ENCODE results near the gene PCDH8.
A peak's percentile ranks its signal among the peaks of the same experiment; 100 is the strongest.

The PCDH8 gene

GRCh38 chr13:52869621-52870020 is 21.2 kb upstream of the PCDH8 start:
- no peak for TF ChIP-seq GATA2 (IDR thresholded peaks at IDR 0.05; ENCODE audit: low read depth, low read length)
- no peak for TF ChIP-seq GATA3 (IDR thresholded peaks at IDR 0.05; ENCODE audit: low read depth, low read length)

- TF ChIP-seq GATA3 (IDR thresholded peaks at IDR 0.05; ENCODE audit: low read depth, low read length) = no peak
- no peak for TF ChIP-seq GATA2 (IDR thresholded peaks at IDR 0.05; ENCODE audit: low read depth, low read length)
These were observed 20.6 kb upstream of the PCDH8 start for GRCh38 chr13:52869050-52869449.

GRCh38 chr13:52868190-52868589 is 19.8 kb upstream of the PCDH8 start:
- TF ChIP-seq GATA3 (IDR thresholded peaks at IDR 0.05; ENCODE audit: low read depth, low read length) = no peak
- no peak for TF ChIP-seq GATA2 (IDR thresholded peaks at IDR 0.05; ENCODE audit: low read depth, low read length)

GRCh38 chr13:52864941-52865340 is 16.5 kb upstream of the PCDH8 start:
- TF ChIP-seq GATA3 (IDR thresholded peaks at IDR 0.05; ENCODE audit: low read depth, low read length) = no peak
- TF ChIP-seq GATA2 (IDR thresholded peaks at IDR 0.05; ENCODE audit: low read depth, low read length) = no peak

- TF ChIP-seq GATA2 (IDR thresholded peaks at IDR 0.05; ENCODE audit: low read depth, low read length) (no peak), GATA3 (IDR thresholded peaks at IDR 0.05; ENCODE audit: low read depth, low read length) (no peak)
These were observed 14.1 kb upstream of the PCDH8 start for GRCh38 chr13:52862358-52863206.

GRCh38 chr13:52852444-52852843 is 4.0 kb upstream of the PCDH8 start:
- peak; percentile 89 for TF ChIP-seq GATA2 (IDR thresholded peaks at IDR 0.05; ENCODE audit: low read depth, low read length)
- TF ChIP-seq GATA3 (IDR thresholded peaks at IDR 0.05; ENCODE audit: low read depth, low read length) = peak; percentile 58

- TF ChIP-seq GATA2 (IDR thresholded peaks at IDR 0.05; ENCODE audit: low read depth, low read length) (no peak), GATA3 (IDR thresholded peaks at IDR 0.05; ENCODE audit: low read depth, low read length) (no peak)
These were observed 2.9 kb upstream of the PCDH8 start for GRCh38 chr13:52851137-52851962.

- no peak for TF ChIP-seq GATA3 (IDR thresholded peaks at IDR 0.05; ENCODE audit: low read depth, low read length)
- TF ChIP-seq GATA2 (IDR thresholded peaks at IDR 0.05; ENCODE audit: low read depth, low read length) = no peak
These were observed 2.1 kb upstream of the PCDH8 start for GRCh38 chr13:52850396-52851136.

- TF ChIP-seq GATA2 (IDR thresholded peaks at IDR 0.05; ENCODE audit: low read depth, low read length) (no peak), GATA3 (IDR thresholded peaks at IDR 0.05; ENCODE audit: low read depth, low read length) (no peak)
These were observed 1.6 kb upstream of the PCDH8 start for GRCh38 chr13:52850072-52850395.

GRCh38 chr13:52849291-52850071 is 1.0 kb upstream of the PCDH8 start:
- TF ChIP-seq GATA3 (IDR thresholded peaks at IDR 0.05; ENCODE audit: low read depth, low read length) = no peak
- no peak for TF ChIP-seq GATA2 (IDR thresholded peaks at IDR 0.05; ENCODE audit: low read depth, low read length)

- no peak for TF ChIP-seq GATA3 (IDR thresholded peaks at IDR 0.05; ENCODE audit: low read depth, low read length)
- TF ChIP-seq GATA2 (IDR thresholded peaks at IDR 0.05; ENCODE audit: low read depth, low read length) = no peak
These were observed 583 bp downstream of the PCDH8 start for GRCh38 chr13:52847682-52848432.

- TF ChIP-seq GATA2 (IDR thresholded peaks at IDR 0.05; ENCODE audit: low read depth, low read length) (no peak), GATA3 (IDR thresholded peaks at IDR 0.05; ENCODE audit: low read depth, low read length) (no peak)
These were observed 1.1 kb downstream of the PCDH8 start for GRCh38 chr13:52847322-52847681.
